Panc1 (cell line): ENCODE measurements around the gene FKTN. TPM values are rescaled to one million over a fixed set of nuclear protein-coding genes. Genes with fewer than 3 reads are reported as not detected.

Experiments used
- ATAC-seq: fragments of 200-7000 bp; cut with Tn5 transposase; 2 replicates; pipeline ENCODE4 v1.9.1; 2020; ENCODE audit warnings: mild to moderate bottlenecking, moderate library complexity
- BruUV-seq: library from RNA; stranded (reverse); fragments of 400-500 nt; replicated peaks from 2 replicates; lab custom pipeline; 2021; lab: Mats Ljungman, UMichigan
- CTCF ChIA-PET: fragments of 300-600 bp; sonication (Branson Sonifier 250); formaldehyde crosslinking; loops from one replicate; lab custom pipeline; 2022; ENCODE audit warnings: antibody characterized with exemption; lab: Charles Lee
- POLR2A ChIA-PET: fragments of 300-600 bp; sonication (Branson Sonifier 250); formaldehyde crosslinking; loops from one replicate; lab custom pipeline; 2022; ENCODE audit warnings: antibody characterized with exemption; lab: Charles Lee
- DNase-seq: peaks from one replicate; pipeline ENCODE4 v3.0.0-alpha.2; 2010; ENCODE audit warnings: low read depth, low spot score
- H3K27ac ChIP-seq: 2 replicates; pipeline ENCODE4 v1.5.1; 2011; ENCODE audit warnings: mild to moderate bottlenecking, low read length, inconsistent platforms
- H3K27me3 ChIP-seq: fragments of 200-500 bp; sonication (Bioruptor generic); 2 replicates; pipeline ENCODE4 v1.6.0; 2014; ENCODE audit warnings: low read length, inconsistent platforms; ENCODE audit not compliant: control insufficient read depth, insufficient read depth
- H3K36me3 ChIP-seq: fragments of 200-500 bp; sonication (Bioruptor generic); 2 replicates; pipeline ENCODE4 v1.5.1; 2014; ENCODE audit warnings: inconsistent platforms, mild to moderate bottlenecking, low read length, moderate library complexity; ENCODE audit not compliant: control insufficient read depth, insufficient read depth
- H3K4me1 ChIP-seq: 2 replicates; pipeline ENCODE4 v1.5.1; 2011; ENCODE audit warnings: inconsistent platforms, mild to moderate bottlenecking, low read length, moderate library complexity; ENCODE audit not compliant: control insufficient read depth, insufficient read depth
- H3K4me3 ChIP-seq, 2 experiments: 2 replicates each; pipeline ENCODE4 v1.5.1; 2011 to 2012; ENCODE audit warnings: low read depth in 2 of 2, low read length in 2 of 2, mild to moderate bottlenecking in 2 of 2, inconsistent platforms in 1 of 2, moderate library complexity in 1 of 2
- H3K9me3 ChIP-seq: fragments of 200-500 bp; sonication (Bioruptor generic); 2 replicates; pipeline ENCODE4 v1.5.1; 2014; ENCODE audit warnings: low read depth, mild to moderate bottlenecking, inconsistent platforms, low read length, moderate library complexity; ENCODE audit not compliant: control insufficient read depth, insufficient read depth
- POLR2AphosphoS5 ChIP-seq: IDR thresholded peaks from 2 replicates; pipeline ENCODE4 v1.6.1; 2012; ENCODE audit warnings: mild to moderate bottlenecking, low read depth, low read length, moderate library complexity
- SIN3A ChIP-seq: IDR thresholded peaks from 2 replicates; pipeline ENCODE4 v1.6.1; 2012; ENCODE audit warnings: low read depth, mild to moderate bottlenecking, low read length, moderate library complexity, borderline replicate concordance; ENCODE audit not compliant: insufficient read depth
- TCF7L2 ChIP-seq: IDR thresholded peaks from 2 replicates; pipeline ENCODE4 v1.6.1; 2011; ENCODE audit warnings: mild to moderate bottlenecking, low read depth, low read length, inconsistent platforms
- in situ Hi-C: cut with HindIII; loops from 2 replicates; pipeline ENCODE4 v1.10.0; 2016; ENCODE audit warnings: low sequenced_read_pairs, low pct_unique_long_range_greater_than_20kb
- intact Hi-C: fragments of 100-400 bp; cut with micrococcal nuclease; formaldehyde crosslinking; loops from one replicate; pipeline ENCODE4 v1.10.0; 2022; ENCODE audit not compliant: unreplicated experiment
- total RNA-seq: library from RNA; stranded (reverse); gene quantifications from one replicate; pipeline ENCODE4 v1.2.1, GENCODE V29; 2021; ENCODE audit not compliant: unreplicated experiment
- TF ChIP-seq, protein P1 (sequence below), 2 experiments: IDR thresholded peaks; 2 replicates each; pipeline ENCODE4 v1.6.1; 2011 to 2012; ENCODE audit warnings: low read depth in 2 of 2, control low read depth in 1 of 2, low read length in 1 of 2, mild to moderate bottlenecking in 1 of 2, moderate library complexity in 1 of 2; ENCODE audit not compliant: insufficient read depth in 1 of 2
- TF ChIP-seq, protein P2 (sequence below): fragments of 450-650 bp; IDR thresholded peaks from 2 replicates; pipeline ENCODE4 v1.5.1; 2017; ENCODE audit warnings: mild to moderate bottlenecking

The FKTN gene
- total RNA-seq, 1 experiment from 2014 or later, result 15.2 TPM

DNA sequence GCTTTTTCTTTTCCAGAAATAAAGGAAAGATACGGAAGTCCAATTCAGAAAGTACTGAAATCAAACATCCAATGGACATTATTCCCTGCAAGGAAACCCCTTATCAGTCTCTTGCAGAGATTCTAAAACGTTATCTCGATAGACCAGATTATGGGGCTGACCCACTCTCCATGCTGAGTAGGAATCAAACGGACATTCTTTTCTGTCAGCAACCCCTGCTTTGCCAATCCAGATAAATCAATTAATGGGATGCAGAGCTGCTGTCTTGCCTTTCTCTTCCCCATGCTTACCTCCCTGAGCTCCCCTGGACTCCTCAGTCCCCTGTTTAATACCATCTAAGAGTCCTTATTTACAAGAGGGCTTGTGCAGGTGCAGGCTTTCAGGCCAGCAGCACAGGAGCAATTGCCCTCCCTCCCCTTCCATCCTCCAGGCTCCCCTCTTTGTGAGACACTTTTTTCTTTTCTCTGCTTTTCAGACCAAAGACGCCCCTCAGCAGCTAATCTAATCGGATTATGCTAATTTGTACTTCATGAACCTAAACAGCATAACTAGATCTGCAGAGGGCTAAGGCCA lies 118.5 kb downstream of the FKTN start:
- in situ Hi-C loops, result no loop called here
- ATAC-seq, result no peak

DNA sequence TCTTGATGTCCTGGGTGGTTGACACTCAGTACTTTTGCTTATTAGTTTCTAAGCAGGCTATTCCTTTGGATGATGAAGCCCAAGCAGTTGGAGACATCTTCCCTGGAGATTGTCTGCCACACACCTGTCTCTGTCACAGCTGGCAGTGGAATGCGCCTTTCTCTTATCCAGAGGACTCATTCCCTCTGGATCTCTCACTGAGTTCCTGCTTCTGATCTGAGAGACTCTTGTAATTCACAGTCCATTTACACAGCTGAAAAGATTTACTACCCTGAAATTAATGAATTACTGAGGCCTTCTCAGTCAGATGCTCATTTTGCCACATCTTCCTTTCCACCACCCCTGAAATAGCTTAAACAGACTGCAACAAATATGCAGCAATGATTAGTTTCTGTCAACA lies 120.2 kb downstream of the FKTN start:
- intact Hi-C loops, result no loop called here

More for the DNA sequence above, 118.5 kb downstream of the FKTN start:
- CTCF ChIA-PET, result no interaction called here
- POLR2A ChIA-PET, result interaction anchor here (0.6 kb wide), 1 partner anchor 231 kb away, joined by 3 read pairs; no protein-coding TSS in a partner anchor
- no TSS peak for BruUV-seq
- H3K27ac ChIP-seq, result no peak overlapping the region
- H3K4me1 ChIP-seq, result no peaks in the 10 kb centered on the region
- no peak for DNase-seq
- no peak overlapping the region for H3K4me3 ChIP-seq
- intact Hi-C loops, result no loop called here
- H3K9me3 ChIP-seq, result no peaks in the 10 kb centered on the region
- no peak for TF ChIP-seq SIN3A
- TF ChIP-seq, protein P1, sequence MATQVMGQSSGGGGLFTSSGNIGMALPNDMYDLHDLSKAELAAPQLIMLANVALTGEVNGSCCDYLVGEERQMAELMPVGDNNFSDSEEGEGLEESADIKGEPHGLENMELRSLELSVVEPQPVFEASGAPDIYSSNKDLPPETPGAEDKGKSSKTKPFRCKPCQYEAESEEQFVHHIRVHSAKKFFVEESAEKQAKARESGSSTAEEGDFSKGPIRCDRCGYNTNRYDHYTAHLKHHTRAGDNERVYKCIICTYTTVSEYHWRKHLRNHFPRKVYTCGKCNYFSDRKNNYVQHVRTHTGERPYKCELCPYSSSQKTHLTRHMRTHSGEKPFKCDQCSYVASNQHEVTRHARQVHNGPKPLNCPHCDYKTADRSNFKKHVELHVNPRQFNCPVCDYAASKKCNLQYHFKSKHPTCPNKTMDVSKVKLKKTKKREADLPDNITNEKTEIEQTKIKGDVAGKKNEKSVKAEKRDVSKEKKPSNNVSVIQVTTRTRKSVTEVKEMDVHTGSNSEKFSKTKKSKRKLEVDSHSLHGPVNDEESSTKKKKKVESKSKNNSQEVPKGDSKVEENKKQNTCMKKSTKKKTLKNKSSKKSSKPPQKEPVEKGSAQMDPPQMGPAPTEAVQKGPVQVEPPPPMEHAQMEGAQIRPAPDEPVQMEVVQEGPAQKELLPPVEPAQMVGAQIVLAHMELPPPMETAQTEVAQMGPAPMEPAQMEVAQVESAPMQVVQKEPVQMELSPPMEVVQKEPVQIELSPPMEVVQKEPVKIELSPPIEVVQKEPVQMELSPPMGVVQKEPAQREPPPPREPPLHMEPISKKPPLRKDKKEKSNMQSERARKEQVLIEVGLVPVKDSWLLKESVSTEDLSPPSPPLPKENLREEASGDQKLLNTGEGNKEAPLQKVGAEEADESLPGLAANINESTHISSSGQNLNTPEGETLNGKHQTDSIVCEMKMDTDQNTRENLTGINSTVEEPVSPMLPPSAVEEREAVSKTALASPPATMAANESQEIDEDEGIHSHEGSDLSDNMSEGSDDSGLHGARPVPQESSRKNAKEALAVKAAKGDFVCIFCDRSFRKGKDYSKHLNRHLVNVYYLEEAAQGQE (IDR thresholded peaks at IDR 0.05; ENCODE audit: insufficient read depth in 1 of 2, low read depth in 2 of 2, low read length in 1 of 2), result no peak
- no peak for TF ChIP-seq POLR2AphosphoS5
- no peak for TF ChIP-seq TCF7L2
- TF ChIP-seq, protein P2, sequence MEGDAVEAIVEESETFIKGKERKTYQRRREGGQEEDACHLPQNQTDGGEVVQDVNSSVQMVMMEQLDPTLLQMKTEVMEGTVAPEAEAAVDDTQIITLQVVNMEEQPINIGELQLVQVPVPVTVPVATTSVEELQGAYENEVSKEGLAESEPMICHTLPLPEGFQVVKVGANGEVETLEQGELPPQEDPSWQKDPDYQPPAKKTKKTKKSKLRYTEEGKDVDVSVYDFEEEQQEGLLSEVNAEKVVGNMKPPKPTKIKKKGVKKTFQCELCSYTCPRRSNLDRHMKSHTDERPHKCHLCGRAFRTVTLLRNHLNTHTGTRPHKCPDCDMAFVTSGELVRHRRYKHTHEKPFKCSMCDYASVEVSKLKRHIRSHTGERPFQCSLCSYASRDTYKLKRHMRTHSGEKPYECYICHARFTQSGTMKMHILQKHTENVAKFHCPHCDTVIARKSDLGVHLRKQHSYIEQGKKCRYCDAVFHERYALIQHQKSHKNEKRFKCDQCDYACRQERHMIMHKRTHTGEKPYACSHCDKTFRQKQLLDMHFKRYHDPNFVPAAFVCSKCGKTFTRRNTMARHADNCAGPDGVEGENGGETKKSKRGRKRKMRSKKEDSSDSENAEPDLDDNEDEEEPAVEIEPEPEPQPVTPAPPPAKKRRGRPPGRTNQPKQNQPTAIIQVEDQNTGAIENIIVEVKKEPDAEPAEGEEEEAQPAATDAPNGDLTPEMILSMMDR, result no peak
- no peaks in the 10 kb centered on the region for H3K36me3 ChIP-seq
- H3K27me3 ChIP-seq, result no peaks in the 10 kb centered on the region

More for the DNA sequence above, 120.2 kb downstream of the FKTN start:
- CTCF ChIA-PET, result no interaction called here
- Histone ChIP-seq H3K4me1 (no peaks in the 10 kb centered on the region), H3K4me3 (no peak overlapping the region), H3K27ac (no peak overlapping the region), H3K27me3 (no peaks in the 10 kb centered on the region), H3K9me3 (no peaks in the 10 kb centered on the region), H3K36me3 (no peaks in the 10 kb centered on the region)
- in situ Hi-C loops, result no loop called here
- TF ChIP-seq POLR2AphosphoS5 (no peak), SIN3A (no peak), TCF7L2 (no peak)
- TF ChIP-seq, protein P2, result no peak
- TF ChIP-seq, protein P1 (IDR thresholded peaks at IDR 0.05; ENCODE audit: insufficient read depth in 1 of 2, low read depth in 2 of 2, low read length in 1 of 2), result no peak
- POLR2A ChIA-PET, result no interaction called here
- DNase-seq (no peak), ATAC-seq (no peak)
- BruUV-seq, result no TSS peak
